PFSK-1 (cell line): ENCODE results near the gene PPP1R13L.

Experiments used
- POLR2AphosphoS5 ChIP-seq: IDR thresholded peaks from 2 replicates; pipeline ENCODE4 v1.6.1; 2012; ENCODE audit warnings: low read depth, mild to moderate bottlenecking, control low read depth, low read length, moderate library complexity
- SIN3A ChIP-seq: IDR thresholded peaks from 2 replicates; pipeline ENCODE4 v1.6.1; 2012; ENCODE audit warnings: mild to moderate bottlenecking, low read length, moderate library complexity, borderline replicate concordance; ENCODE audit not compliant: insufficient read depth
- TAF1 ChIP-seq: IDR thresholded peaks from 2 replicates; pipeline ENCODE4 v1.6.1; 2012; ENCODE audit warnings: low read length, control low read depth, borderline replicate concordance; ENCODE audit not compliant: insufficient read depth
- TF ChIP-seq, protein P1 (sequence below), 2 experiments: IDR thresholded peaks; 2 replicates each; pipeline versions ENCODE4 v1.6.1 to v1.8.0; 2011 to 2012; ENCODE audit warnings: low read depth in 2 of 2, low read length in 2 of 2, control low read depth in 1 of 2, inconsistent platforms in 1 of 2, mild to moderate bottlenecking in 1 of 2, moderate library complexity in 1 of 2; ENCODE audit not compliant: insufficient read depth in 1 of 2

DNA sequence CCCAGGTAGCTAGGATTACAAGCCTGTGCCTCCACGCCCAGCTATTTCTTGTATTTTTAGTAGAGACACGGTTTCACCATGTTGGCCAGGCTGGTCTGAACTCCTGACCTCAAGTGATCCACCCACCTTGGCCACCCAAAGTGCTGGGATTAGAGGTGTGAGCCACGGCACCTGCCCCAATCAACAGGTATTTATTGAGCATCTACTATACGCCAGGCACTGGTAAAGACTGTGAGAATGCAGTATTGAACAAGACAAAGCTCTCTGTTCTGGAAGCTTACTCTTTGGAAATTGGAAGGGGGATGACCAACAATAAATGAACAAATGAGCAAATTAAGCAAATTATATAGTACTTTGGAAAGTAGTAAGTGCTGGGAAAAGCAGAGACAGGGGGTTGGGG, 40.3 kb upstream of the PPP1R13L start:
- TF ChIP-seq TAF1: no peak
- no peak for TF ChIP-seq POLR2AphosphoS5
- TF ChIP-seq, protein P1, sequence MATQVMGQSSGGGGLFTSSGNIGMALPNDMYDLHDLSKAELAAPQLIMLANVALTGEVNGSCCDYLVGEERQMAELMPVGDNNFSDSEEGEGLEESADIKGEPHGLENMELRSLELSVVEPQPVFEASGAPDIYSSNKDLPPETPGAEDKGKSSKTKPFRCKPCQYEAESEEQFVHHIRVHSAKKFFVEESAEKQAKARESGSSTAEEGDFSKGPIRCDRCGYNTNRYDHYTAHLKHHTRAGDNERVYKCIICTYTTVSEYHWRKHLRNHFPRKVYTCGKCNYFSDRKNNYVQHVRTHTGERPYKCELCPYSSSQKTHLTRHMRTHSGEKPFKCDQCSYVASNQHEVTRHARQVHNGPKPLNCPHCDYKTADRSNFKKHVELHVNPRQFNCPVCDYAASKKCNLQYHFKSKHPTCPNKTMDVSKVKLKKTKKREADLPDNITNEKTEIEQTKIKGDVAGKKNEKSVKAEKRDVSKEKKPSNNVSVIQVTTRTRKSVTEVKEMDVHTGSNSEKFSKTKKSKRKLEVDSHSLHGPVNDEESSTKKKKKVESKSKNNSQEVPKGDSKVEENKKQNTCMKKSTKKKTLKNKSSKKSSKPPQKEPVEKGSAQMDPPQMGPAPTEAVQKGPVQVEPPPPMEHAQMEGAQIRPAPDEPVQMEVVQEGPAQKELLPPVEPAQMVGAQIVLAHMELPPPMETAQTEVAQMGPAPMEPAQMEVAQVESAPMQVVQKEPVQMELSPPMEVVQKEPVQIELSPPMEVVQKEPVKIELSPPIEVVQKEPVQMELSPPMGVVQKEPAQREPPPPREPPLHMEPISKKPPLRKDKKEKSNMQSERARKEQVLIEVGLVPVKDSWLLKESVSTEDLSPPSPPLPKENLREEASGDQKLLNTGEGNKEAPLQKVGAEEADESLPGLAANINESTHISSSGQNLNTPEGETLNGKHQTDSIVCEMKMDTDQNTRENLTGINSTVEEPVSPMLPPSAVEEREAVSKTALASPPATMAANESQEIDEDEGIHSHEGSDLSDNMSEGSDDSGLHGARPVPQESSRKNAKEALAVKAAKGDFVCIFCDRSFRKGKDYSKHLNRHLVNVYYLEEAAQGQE (IDR thresholded peaks at IDR 0.05; ENCODE audit: insufficient read depth in 1 of 2, low read depth in 2 of 2, low read length in 2 of 2): no peak
- TF ChIP-seq SIN3A: no peak
